Tongue (tissue), 2 donors: ENCODE results near the gene MYO18A. TPM values are rescaled to one million over a fixed set of nuclear protein-coding genes. Genes with fewer than 3 reads are reported as not detected.
A peak's percentile ranks its signal among the peaks of the same experiment; 100 is the strongest.

ENCODE experiments used
- DNase-seq: peaks from one replicate; pipeline ENCODE4 v3.0.0-alpha.2; 2015
- total RNA-seq: library from RNA; depleted of rRNA; stranded (reverse); fragments of >200 nt; gene quantifications from one replicate; pipeline ENCODE4 v1.2.3, GENCODE V29; 2014

The MYO18A gene
- total RNA-seq, 1 donor from 2014 or later = 236 TPM

DNA sequence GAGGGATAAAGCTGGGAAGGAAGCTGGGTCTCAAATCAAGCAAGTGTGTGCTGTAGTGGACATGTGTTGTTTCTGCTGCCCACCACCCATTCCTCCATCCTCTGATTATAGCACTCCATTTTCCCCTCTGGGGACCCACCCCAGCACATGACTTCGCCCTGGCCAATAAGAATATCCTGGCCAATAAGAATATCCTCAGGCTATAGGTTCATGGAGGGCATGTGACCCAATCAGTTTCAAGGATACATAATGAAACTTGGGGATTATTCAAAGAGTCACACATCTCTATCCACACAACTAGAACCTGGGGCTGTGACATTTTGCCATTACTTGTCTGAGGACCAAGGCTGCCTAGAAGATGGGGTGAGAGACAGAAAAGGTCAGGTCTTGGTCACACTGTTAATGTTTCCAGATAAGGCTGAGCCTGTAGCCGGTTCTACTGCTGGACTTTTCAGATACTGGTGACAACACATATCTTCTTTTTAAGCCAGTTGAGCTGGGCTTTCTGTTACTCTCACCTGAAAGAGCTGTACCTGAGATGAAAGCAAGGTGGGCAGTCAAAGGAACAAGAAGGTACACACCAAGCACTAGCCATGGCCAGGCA lies 33.7 kb downstream of the MYO18A start:
- DNase-seq = no peak

DNA sequence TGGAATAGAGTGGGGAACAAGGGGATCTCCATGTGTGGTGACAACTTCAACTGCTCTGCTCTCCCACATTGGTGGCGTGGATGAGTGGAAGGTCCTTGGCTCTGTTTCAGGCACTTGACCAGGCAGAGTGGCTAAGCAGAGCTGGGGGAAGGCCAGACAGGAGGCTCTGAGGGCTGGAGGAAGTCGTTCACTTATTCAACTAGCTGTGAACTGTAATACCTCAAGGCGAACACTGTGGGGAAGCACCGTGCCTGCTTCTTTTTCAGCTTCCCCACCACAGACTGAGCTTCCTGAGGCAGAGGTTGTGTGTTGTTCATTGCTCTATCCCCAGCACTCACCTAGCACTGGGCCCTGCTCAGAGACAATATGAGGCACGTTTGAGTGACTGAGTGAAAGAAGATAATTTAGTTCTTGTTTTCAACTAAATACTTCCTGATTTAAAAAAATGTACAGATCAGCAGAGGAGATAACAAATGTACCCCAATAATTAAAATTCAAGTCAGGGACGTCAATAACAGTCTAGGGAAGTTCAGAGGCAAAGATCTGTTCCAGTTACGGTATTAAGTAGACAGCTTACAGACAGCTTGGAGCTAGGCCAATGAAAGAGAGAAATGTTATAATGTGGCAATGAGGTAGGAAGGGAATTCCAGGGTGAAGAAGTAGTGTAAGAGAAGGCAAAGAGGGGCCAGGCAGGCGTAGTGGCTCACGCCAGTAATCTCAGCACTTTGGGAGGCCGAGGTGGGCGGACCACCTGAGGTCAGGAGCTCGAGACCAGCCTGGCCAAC lies 34.7 kb downstream of the MYO18A start:
- DNase-seq = peak; percentile 81

DNA sequence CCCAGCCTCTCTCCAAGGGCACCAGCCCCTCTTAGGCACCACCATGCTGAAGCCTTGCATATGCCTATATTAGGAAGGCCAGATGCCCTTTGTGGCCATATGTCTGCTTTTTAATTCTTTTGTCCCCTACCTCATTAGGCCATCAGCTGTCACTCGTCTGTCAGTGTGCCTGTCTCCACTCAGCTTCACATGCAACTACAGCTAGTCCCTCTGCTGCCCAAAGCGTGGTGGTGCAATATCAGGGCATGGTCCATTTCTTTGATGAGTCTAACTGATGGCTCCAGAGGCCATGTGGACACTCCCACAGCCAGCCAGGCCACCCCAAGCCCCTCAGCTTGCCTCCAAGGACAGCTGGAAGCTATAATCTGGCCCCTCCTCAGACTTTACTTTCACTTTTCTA lies 36.3 kb downstream of the MYO18A start:
- DNase-seq = peak; percentile 62

DNA sequence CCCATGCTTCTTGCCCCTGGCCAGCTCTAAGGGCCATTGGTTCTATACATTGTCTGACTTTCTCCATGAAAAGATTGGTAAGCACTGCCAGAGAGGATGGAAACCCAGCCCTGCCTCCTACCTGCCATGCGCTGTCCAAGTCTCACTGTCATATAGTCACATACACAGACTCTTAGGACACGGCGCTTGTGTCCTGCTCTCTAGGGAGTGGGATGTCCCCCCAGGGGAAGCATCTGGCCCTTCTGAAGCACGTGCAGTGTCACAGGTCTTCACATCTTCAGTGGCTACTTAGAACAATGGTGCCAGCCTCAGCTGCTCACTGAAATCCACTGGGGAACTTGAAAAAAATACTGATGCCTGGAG lies 38.7 kb downstream of the MYO18A start:
- no peak for DNase-seq

DNA sequence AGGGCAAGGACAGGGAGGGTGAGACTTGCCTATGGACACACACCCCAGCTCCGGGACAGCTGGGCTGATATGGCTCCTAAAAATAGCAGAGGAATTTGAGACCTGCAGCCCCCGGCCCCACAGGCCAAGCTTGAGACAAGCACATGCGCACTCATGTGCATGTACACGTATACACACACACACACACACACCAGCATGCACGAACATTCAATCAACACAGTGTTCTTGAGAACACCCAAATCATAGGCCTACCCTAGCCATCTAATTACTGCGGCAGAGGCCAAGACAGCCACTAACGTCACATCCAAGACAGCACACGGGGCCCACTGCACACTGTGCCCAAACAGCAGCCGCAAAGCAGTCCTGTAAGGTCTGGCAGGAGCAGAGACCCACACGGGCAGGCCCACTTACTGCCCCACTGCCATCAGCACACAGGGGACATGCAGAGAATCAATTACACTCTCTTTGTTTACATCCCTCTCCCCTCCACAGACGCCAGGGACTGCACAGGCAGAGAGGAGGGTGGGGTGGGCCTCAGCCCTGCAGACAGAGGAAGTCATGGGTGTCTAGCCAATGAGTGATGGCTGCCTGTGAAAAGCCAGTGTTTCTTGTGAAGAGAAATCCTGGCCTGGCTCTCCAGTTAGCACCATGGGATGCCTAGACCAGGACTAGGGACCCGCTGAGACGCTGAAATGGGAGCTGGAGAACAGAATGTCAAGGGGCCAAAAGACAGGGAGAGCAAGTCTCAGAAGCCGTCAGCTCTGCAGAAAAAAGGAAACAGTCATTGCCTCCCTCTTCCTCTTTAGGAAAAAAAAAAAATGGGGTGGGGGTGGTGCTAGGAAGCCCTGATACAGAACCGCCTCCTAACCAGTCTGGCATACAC lies 39.3 kb downstream of the MYO18A start:
- DNase-seq = peak; percentile 93

DNA sequence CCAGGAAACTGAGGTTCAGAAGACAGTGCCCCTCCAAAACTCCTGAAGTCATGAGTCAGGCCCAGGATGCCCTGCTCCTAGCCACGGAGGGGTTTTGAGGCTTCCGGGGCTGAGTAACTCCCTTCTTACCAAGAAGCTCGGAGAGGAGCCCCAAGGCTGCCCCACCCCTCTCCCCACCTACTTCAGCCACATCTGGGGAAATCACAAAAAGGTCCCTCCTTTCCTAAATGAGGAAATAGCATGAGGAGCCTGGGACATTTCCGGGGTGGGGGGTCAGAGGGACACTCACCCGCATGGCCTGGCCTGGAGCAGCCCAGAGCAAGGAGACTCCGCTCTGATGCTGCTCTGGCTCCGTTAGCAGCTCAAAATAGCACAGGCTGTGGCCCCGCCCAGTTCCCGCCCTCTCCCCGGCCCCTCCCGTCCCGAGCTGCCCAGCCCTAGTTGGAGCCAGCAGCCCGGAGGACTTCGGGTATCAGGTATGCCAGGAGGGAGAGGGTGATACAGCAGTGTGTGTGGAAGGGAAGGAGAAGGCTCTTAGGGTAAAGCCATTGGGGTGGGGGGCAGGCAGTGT lies 40.1 kb downstream of the MYO18A start:
- peak; percentile 92 for DNase-seq

DNA sequence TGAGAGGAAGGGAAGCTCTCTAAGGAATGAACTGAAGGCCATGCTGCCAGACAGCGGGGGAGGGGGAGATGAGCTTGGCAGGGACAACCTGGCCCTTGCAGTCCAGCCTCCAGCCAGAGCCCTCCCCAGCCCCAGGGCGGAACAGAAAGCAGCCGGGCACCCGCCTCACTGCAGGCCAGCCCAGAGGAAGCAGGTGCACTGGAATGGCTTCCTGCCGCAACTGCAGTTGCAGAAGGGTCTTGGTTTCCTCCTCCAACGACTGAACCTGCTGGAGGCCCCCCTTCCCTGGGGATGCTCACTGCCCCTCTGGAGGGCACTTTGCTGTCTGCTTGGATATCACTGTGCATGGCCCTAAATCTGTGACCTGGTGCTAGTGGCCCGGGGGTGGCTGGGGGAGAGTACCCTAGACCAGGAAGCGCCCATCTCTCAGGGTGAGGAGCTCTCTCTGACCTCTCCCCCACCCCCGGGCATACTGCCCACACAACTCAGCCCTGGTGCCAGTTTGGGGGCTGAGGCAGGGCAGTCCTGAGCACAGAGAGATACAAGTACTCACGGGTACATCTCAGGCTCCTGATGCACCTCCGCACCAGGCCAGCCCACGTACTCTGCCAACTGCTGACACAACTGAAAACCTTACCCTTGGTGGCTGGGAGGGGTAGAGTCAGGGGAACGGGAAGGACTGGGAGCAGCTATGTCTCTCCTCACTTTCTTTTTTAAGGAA lies 41.1 kb downstream of the MYO18A start:
- DNase-seq = peak; percentile 46

DNA sequence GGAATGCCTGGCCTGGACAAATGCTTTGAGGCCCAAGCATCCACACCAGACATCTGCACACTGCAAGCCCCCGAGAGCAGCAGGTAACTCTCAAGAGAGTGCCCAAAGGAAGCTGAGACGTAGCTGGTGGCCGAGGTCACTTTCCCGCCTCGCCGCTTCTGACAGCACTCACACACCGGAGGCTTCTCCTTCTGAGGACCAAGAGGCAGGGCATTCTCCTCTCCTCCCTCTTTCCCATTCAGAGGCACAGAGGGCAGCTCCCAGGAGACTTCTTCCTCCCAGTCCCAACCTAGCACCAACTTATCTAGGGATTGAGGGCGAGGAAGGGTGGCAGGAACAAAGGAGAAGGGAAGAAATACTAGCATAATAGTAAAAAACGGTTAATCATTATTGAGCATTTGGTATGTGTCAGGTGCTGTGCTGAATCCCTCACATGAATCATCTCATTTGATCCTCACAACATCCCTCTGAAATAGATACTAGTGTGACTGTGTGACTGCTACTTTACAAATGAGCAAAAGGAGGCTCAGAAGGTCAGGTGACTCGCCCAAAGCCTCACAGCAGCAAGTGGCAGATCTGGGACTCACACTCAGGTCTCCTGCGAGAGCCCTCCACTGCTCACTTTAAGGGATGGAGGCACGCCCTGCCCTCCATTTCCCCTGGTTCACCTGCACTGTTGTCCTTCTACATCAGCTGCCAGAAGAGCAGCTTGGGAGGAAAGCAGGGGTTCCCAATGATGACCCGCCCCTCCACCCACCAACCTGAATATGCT lies 41.8 kb downstream of the MYO18A start:
- no peak for DNase-seq

DNA sequence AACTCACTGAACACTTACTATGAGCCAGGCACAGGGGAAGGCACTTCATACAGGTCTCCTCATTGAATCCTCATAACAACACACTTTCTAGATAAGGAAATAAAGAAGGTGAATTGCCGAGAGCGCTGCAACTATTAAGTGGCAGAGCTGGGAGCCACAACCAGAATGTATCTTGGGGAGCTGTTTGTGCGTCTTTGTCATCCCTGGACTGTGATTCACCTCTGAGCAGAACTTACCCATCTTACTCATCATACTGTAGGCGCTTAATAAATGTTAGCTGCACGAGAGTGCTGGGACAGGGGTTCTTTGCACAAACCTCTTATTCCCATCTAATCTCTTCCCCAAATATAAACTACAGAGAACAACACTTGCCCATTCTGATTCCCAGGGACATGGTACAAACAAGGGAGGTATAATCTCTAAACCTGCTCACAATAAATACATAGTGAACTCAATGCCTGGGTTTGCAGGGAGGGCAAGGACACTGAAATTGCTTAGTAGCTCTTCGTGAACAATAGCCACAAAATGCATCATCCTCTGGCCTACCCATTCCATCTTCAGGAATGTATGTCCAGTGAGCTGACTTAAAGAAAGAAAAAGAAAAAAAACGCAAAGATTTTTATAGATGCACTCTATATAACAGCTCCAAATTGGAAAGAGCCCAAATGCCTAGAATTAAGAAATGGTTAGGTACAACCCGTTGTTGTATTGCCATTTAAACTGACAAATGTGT lies 43.0 kb downstream of the MYO18A start:
- DNase-seq = no peak

DNA sequence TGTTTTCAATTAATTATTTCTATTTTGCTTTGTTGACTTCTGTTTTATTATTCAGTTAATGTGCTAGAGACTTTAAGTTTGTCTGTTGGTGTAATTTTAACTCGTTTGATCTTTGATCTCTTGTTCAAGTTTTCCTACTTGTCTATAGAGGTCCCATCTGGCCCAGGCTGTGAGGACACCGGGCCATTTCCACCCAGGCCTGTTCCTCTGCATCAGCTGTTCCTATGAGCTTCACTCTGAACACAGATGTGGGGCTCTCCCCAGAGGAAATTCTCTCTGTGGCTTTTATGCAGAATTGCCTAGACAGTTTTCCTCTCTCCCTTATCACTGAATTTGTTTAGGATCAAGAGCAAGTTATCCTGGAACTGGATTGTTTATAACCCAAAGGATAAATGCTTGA lies 44.7 kb downstream of the MYO18A start:
- DNase-seq = no peak

DNA sequence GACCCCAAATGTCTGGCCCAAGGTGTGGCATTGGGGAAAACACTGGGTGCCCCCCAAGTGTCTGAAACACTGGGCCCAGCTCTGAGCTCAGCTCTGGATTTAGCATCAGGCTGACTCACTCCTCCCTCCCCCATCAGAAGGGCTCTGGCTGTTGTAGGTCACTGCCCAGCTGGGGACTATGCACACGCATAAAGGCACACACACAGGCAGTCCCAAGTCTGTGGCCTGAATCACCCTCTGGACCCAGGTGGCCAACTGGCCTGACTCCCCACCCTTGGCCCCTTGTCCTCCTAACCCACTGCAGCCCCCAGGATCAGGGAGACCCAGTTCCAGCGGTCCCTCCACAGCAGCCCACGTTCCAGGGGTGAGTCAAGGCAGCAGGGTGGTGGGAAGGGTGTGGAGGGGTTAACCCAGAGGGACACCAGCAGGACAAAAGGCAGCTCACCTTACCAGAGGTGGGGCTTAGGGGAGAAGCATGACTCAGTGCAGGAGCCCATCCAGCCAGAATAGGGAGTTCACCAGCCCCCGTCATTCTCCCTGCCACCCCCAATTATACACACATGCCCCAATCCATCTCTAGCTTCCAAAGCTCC lies 47.0 kb downstream of the MYO18A start:
- no peak for DNase-seq

DNA sequence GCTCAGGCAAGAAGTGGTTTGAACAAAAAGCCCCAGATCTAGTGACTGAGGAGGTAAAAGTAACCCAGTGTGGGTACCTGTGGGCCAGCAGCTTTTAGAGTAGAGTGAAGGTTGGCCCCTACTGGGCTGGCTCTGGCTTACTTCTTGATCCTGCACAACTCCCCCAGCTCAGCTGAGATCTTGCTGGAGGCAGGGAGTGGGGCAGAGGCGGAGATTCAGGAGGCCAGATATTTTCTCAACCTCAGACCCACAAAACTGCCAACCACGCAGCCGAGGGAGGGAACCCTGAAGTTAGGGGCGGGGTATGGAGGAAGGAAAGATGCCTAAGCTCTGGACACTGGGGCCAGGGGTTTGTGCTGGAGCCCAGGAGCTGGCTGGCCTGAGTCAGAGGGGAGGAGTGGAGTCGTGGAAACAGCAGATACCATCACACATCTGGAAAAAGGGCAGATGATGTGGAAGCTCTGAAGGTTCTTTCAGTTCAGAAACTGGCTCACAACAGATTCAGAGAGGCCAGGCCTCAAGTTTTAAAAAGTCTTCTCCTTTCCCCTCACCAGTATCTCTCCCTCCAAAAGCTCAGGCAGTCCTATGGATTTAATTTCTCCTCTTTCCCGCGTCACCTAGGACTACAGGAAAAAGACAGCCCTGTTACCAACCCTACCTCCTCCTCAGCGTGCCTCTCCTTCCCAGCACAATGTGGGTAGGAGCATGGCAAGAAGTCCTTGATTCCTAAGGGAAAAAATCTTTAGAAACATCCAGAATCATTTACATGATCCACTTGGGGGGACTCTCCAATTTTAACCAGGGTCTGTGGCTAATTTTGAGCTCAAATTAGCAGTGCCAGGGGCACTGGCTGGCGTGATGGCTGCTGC lies 48.1 kb downstream of the MYO18A start:
- DNase-seq = no peak

DNA sequence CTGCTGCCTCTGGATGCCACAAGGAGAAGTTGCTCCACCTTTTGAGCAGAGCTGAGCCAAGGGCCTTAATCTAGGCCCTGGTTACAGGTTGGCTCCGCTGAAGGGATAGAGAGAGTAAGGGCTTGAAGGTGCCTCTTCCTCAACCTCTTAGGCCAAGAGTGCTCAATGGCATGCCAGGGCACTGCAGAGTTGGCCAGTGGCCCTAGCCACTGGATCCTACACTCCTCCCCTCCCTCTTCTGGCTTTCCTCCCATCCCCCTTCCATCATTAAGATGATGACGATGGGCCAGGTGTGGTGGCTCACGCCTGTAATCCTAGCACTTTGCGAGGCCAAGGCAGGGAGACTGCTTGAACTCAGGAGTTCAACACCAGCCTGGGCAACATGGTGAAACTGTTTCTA lies 50.5 kb downstream of the MYO18A start:
- no peak for DNase-seq

DNA sequence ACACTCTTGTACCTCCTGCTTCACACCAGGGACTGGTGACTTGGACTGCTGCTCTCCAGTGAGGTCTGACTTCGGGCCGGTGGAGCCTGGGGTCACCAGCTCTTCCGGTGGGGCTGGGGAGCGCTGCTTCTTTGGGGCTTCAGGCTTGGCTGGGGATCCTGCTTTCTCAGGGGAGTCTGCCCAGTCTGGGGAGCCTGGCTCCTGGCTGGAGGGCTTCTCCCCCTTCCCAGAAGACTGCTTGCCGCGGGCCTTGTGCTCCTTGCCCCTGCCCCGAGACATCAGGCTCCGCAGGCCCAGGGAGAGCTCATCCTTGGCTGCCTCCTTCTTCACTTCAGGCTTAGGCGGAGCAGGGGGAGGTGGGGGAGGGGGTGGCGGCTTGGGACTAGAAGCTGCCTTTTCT lies 52.4 kb downstream of the MYO18A start:
- DNase-seq = no peak

DNA sequence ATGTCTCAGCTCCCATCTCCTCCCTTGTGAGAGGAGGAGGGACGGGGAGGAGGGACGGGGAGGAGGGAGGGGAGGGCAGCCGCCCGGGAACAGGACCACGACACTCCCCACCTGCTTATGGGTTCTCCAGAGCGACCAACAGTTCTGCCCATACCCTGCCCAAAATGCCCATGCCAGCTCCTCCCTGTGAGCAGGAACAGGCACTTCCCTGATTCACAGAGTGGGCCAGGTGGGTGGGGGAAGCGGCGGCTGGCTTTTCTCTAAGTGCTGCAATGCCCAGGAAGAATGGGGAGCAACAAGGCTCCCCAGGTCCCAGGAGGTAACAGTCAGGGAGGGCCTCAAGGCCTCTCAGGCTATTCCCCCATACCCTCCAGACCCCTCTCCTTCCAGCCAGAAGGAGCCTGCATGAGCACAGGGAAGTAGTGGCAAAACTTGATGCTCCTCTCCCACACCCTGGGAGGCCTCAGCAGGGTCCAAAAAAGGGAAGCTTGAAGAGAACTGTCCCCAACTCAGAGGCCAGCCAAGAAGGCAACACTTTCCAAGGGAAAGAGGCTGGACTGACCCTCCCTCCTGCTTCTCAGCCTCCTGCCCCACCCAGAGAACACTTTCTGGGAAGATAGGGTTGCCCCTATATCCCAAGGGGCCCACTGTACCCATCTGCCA lies 53.8 kb downstream of the MYO18A start:
- no peak for DNase-seq

DNA sequence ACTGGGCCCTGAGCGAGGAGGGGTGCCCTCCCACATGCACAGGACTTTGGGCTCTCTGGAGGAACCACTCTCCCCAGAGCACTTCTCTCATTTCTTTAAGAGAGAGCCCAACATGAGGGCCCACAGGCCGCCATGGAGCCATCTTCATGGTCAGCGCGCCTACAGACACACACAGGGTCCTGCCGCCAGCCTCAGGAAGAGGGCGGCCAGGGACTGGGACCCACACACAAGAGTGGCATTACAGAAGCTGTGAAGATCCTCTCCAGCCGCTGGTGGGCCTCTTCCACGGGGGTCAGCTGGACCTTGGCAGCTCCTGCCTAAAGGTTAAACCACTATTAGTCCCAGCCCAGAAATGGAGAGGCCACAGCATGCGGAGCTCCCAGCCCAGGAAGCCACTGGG lies 54.5 kb downstream of the MYO18A start:
- DNase-seq = no peak

DNA sequence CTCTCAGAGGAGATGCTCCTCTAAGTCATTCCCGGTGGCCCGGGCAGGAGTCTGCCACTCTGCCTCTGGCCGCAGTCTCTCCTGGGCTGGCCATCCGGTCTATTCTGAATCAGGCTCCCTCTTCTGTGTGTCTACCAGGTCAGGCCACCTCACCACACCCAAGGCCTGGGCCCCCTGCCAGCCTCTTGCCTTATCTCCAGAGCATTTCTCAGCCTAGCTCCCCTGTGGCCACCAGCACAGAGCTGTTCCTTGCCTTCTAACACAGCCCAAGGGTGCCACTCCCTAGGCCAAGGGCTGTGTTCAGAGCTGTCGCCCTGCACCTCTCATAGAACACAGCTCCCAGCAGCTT lies 55.3 kb downstream of the MYO18A start:
- no peak for DNase-seq

DNA sequence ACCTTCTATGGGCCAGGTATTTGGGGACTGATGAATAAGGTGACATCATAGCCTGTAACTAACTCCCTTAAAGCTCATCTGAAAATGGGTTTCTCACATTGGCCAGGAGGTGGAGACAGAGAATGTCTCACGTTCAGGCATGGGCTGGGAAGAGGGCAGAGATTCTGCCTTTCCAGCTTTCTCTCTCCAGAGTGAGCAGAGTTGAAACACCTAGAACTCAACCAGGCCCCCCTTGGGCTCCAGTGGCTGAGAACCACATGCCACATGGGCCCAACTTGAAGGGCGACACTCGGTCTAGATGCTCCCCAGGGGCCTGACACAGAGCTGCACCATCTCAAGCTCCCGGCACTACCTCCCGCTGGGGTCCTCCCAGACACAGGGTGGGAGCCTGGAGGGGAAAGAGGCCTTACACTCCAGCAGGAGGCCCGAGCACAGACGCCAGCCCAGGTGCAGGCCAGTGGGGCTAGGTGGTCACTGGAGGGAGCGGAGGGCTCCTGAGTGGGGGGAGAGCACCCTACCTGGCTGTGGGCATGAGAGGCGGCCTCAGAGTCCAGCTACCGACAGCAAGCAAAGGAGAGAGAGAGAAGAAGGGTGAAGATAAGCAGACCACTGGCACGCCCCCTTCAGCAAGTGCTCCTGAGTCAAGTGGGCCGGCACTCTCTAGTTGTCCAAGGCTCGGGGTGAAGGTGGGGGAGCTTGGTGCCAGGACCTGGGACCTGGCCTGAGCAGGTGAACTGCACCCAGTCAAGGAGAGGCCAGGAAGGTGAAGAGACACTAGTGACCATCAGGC lies 55.9 kb downstream of the MYO18A start:
- peak; percentile 86 for DNase-seq
